Measurements from ENCODE around the gene DPPA5.
A peak's percentile ranks its signal among the peaks of the same experiment; 100 is the strongest.
"Not testable (repeated sequence)": the region's sequence is repeated elsewhere in the genome, so short reads cannot be mapped to it uniquely, and the experiment has no call there.

Gene DPPA5

GRCh38 chr6:73388800-73389512, 34.9 kb upstream of the DPPA5 start:
- Histone ChIP-seq H3K36me3 (replicated peaks; ENCODE audit: low read depth, low read length) (no peaks in the 10 kb centered on the region), H3K27me3 (ENCODE audit: low read depth, low read length) (no peaks in the 10 kb centered on the region), H3K79me2 (ENCODE audit: low read length) (no peaks in the 10 kb centered on the region), H3K9me3 (ENCODE audit: insufficient read depth, low read length) (no peaks in the 10 kb centered on the region), H3K4me2 (ENCODE audit: low read length) (peak overlapping the region; percentile 78), H3K27ac (ENCODE audit: low read length) (no peak overlapping the region), H2AFZ (ENCODE audit: low read depth, low read length) (peak overlapping the region; percentile 95), H3K4me3 (ENCODE audit: low read length) (peak overlapping the region; percentile 85), H3K9ac (ENCODE audit: low read length) (peak overlapping the region; percentile 72), H3K4me1 (ENCODE audit: low read length) (peaks cover 5% of the 10 kb centered on the region; the same call in 1 of the 2 replicates), H4K20me1 (ENCODE audit: insufficient read depth, low read length) (no peaks in the 10 kb centered on the region)
- TF ChIP-seq CTCF (IDR thresholded peaks at IDR 0.05; ENCODE audit: low read depth, low read length) (peak; percentile 88), EZH2phosphoT487 (IDR thresholded peaks at IDR 0.05; ENCODE audit: low read depth) (no peak)

- peak overlapping the region; percentile 72 for H3K9ac ChIP-seq (ENCODE audit: low read length)
- H4K20me1 ChIP-seq (ENCODE audit: insufficient read depth, low read length): no peaks in the 10 kb centered on the region
- no peaks in the 10 kb centered on the region for H3K79me2 ChIP-seq (ENCODE audit: low read length)
- H3K36me3 ChIP-seq (replicated peaks; ENCODE audit: low read depth, low read length): no peaks in the 10 kb centered on the region
- H3K4me2 ChIP-seq (ENCODE audit: low read length): peak overlapping the region; percentile 78
- no peak overlapping the region for H3K27ac ChIP-seq (ENCODE audit: low read length)
- H3K27me3 ChIP-seq (ENCODE audit: low read depth, low read length): no peaks in the 10 kb centered on the region
- H3K9me3 ChIP-seq (ENCODE audit: insufficient read depth, low read length): no peaks in the 10 kb centered on the region
- peak overlapping the region; percentile 95 for H2AFZ ChIP-seq (ENCODE audit: low read depth, low read length)
- H3K4me3 ChIP-seq (ENCODE audit: low read length): peak overlapping the region; percentile 85
- H3K4me1 ChIP-seq (ENCODE audit: low read length): peaks cover 5% of the 10 kb centered on the region; the same call in 1 of the 2 replicates
- TF ChIP-seq CTCF (IDR thresholded peaks at IDR 0.05; ENCODE audit: low read depth, low read length) (no peak), EZH2phosphoT487 (IDR thresholded peaks at IDR 0.05; ENCODE audit: low read depth) (no peak)
These were observed 34.3 kb upstream of the DPPA5 start for GRCh38 chr6:73388433-73388799.

- no peak overlapping the region for H3K4me2 ChIP-seq (ENCODE audit: low read length)
- H4K20me1 ChIP-seq (ENCODE audit: insufficient read depth, low read length): no peaks in the 10 kb centered on the region
- no peaks in the 10 kb centered on the region for H3K4me1 ChIP-seq (ENCODE audit: low read length)
These were observed 28.5 kb upstream of the DPPA5 start for GRCh38 chr6:73382462-73383113.

GRCh38 chr6:73381531-73381930, 27.5 kb upstream of the DPPA5 start:
- H3K9me3 ChIP-seq (ENCODE audit: insufficient read depth, low read length); H2AFZ ChIP-seq (ENCODE audit: low read depth, low read length); H3K36me3 ChIP-seq (replicated peaks; ENCODE audit: low read depth, low read length); H3K4me3 ChIP-seq (ENCODE audit: low read length); H3K4me1 ChIP-seq (ENCODE audit: low read length); H3K9ac ChIP-seq (ENCODE audit: low read length); H4K20me1 ChIP-seq (ENCODE audit: insufficient read depth, low read length); H3K27ac ChIP-seq (ENCODE audit: low read length); H3K79me2 ChIP-seq (ENCODE audit: low read length); H3K27me3 ChIP-seq (ENCODE audit: low read depth, low read length); H3K4me2 ChIP-seq (ENCODE audit: low read length): not testable (repeated sequence)

More at GRCh38 chr6:73382462-73383113, 28.5 kb upstream of the DPPA5 start:
- Histone ChIP-seq H3K9me3 (ENCODE audit: insufficient read depth, low read length) (no peaks in the 10 kb centered on the region), H3K27ac (ENCODE audit: low read length) (no peak overlapping the region), H3K27me3 (ENCODE audit: low read depth, low read length) (no peaks in the 10 kb centered on the region), H2AFZ (ENCODE audit: low read depth, low read length) (no peak overlapping the region), H3K9ac (ENCODE audit: low read length) (no peak overlapping the region), H3K4me3 (ENCODE audit: low read length) (no peak overlapping the region), H3K36me3 (replicated peaks; ENCODE audit: low read depth, low read length) (no peaks in the 10 kb centered on the region), H3K79me2 (ENCODE audit: low read length) (no peaks in the 10 kb centered on the region)
- TF ChIP-seq EZH2phosphoT487 (IDR thresholded peaks at IDR 0.05; ENCODE audit: low read depth) (no peak), CTCF (IDR thresholded peaks at IDR 0.05; ENCODE audit: low read depth, low read length) (no peak)

Data from OCI-LY3 (cell line).